Dermis microvascular lymphatic vessel endothelial cell (primary cell): Measurements from ENCODE around the gene CHN2. TPM values are rescaled to one million over a fixed set of nuclear protein-coding genes. Genes with fewer than 3 reads are reported as not detected.

ENCODE experiments used
- DNase-seq, 2 donors: peaks; one replicate each; pipeline versions ENCODE4 v3.0.0 to v3.0.0-alpha.2; 2010; ENCODE audit warnings: low read depth in 2 of 2
- total RNA-seq: library from RNA; depleted of rRNA; stranded (reverse); fragments of >200 nt; gene quantifications from 2 replicates; pipeline ENCODE4 v1.2.1, GENCODE V29; 2014

Gene CHN2
- 0.63 and 0.90 TPM in 2 replicates for total RNA-seq

GRCh38 chr7:29194594-29195427, at the start of gene CHN2:
CHN2 (plus strand) TSS chr7:29194775.
- peak in 1 of 2 donors; percentile 59 for DNase-seq

- DNase-seq = no peak
These were observed 49.0 kb upstream of the CHN2 start for GRCh38 chr7:29145553-29146056.

GRCh38 chr7:29146057-29146706, 48.4 kb upstream of the CHN2 start, which contains the start of gene CPVL:
CPVL (minus strand) TSS chr7:29146537; CDS start chr7:29121061, 25,476 bp downstream.
- DNase-seq = no peak

- no peak for DNase-seq
These were observed 47.5 kb upstream of the CHN2 start for GRCh38 chr7:29146888-29147609.

GRCh38 chr7:29147821-29148220, 46.8 kb upstream of the CHN2 start:
- no peak for DNase-seq

- DNase-seq = no peak
These were observed 45.5 kb upstream of the CHN2 start for GRCh38 chr7:29149036-29149435.

GRCh38 chr7:29150856-29151255, 43.7 kb upstream of the CHN2 start:
- DNase-seq = no peak

- no peak for DNase-seq
These were observed 40.5 kb upstream of the CHN2 start for GRCh38 chr7:29154076-29154475.

GRCh38 chr7:29156907-29157452, 37.6 kb upstream of the CHN2 start:
- no peak for DNase-seq

GRCh38 chr7:29158795-29159423, 35.7 kb upstream of the CHN2 start:
- no peak for DNase-seq

- no peak for DNase-seq
These were observed 34.5 kb upstream of the CHN2 start for GRCh38 chr7:29160080-29160479.

- DNase-seq = no peak
These were observed 33.3 kb upstream of the CHN2 start for GRCh38 chr7:29161231-29161630.

- DNase-seq = no peak
These were observed 32.0 kb upstream of the CHN2 start for GRCh38 chr7:29162577-29162976.

- no peak for DNase-seq
These were observed 30.7 kb upstream of the CHN2 start for GRCh38 chr7:29163854-29164253.

GRCh38 chr7:29167721-29168120, 26.9 kb upstream of the CHN2 start:
- DNase-seq = no peak

- DNase-seq = no peak
These were observed 23.8 kb upstream of the CHN2 start for GRCh38 chr7:29170781-29171180.

GRCh38 chr7:29173458-29173857, 21.1 kb upstream of the CHN2 start:
- no peak for DNase-seq

- DNase-seq = peak in 1 of 2 donors; percentile 79
These were observed 16.5 kb upstream of the CHN2 start for GRCh38 chr7:29177963-29178600.

- no peak for DNase-seq
These were observed 15.5 kb upstream of the CHN2 start for GRCh38 chr7:29179115-29179514.

- DNase-seq = no peak
These were observed 10.0 kb upstream of the CHN2 start for GRCh38 chr7:29184599-29184998.

GRCh38 chr7:29185613-29186012, 9.0 kb upstream of the CHN2 start:
- no peak for DNase-seq
